ENCODE measurements around the gene TMEM50B.
"Not testable (repeated sequence)": the region's sequence is repeated elsewhere in the genome, so short reads cannot be mapped to it uniquely, and the experiment has no call there.

- TF ChIP-seq CTCF (IDR thresholded peaks at IDR 0.05; ENCODE audit: insufficient read depth, low read depth, low read length); EZH2 (IDR thresholded peaks at IDR 0.05; ENCODE audit: insufficient read depth, low read length): not testable (repeated sequence)
Observed at GRCh38 chr21:33469183-33469582, 10.6 kb downstream of the TMEM50B start.
